Measurements from ENCODE around the gene RHD. TPM values are rescaled to one million over a fixed set of nuclear protein-coding genes. Genes with fewer than 3 reads are reported as not detected.

Gene RHD
- total RNA-seq, 2 experiments from 2014 or later, result not detected

GRCh38 chr1:25347556-25347955 is 75.2 kb downstream of the RHD start:
- ChIA-PET CTCF (ENCODE audit: unreplicated experiment) (no interaction called here), POLR2A (interaction anchor here (0.8 to 1.0 kb wide), 2 partner anchors 8 to 103 kb away, joined by 3 to 4 read pairs; no protein-coding TSS in a partner anchor)
- Histone ChIP-seq H3K4me2 (ENCODE audit: low read length) (no peak overlapping the region), H3K36me3 (ENCODE audit: insufficient read depth, low read length) (peaks cover 86% of the 10 kb centered on the region), H4K20me1 (ENCODE audit: insufficient read depth, low read length) (no peaks in the 10 kb centered on the region), H2AFZ (ENCODE audit: low read length) (no peak overlapping the region), H3K79me2 (ENCODE audit: insufficient read depth, low read depth, low read length) (peaks cover 11% of the 10 kb centered on the region), H3K9me3 (ENCODE audit: low read length) (no peaks in the 10 kb centered on the region), H3K4me1 (ENCODE audit: insufficient read depth, low read length, poor library complexity, severe bottlenecking) (no peaks in the 10 kb centered on the region), H3K27ac (ENCODE audit: low read depth, low read length, poor library complexity, severe bottlenecking) (no peak overlapping the region), H3K4me3 (ENCODE audit: low read depth, low read length, poor library complexity, severe bottlenecking) (no peak overlapping the region), H3K9me2 (ENCODE audit: insufficient read depth, low read length) (no peaks in the 10 kb centered on the region)
- no peak for TF ChIP-seq EZH2phosphoT487 (IDR thresholded peaks at IDR 0.05; ENCODE audit: borderline replicate concordance, low read depth, low read length)
- no peak for TF ChIP-seq CTCF (conservative IDR thresholded peaks at IDR 0.05; ENCODE audit: low read length)
- DNase-seq (ENCODE audit: low spot score), result no peak
- BruUV-seq (replicated peaks), result no TSS peak
- intact Hi-C loops (cut with micrococcal nuclease; ENCODE audit: unreplicated experiment), result no loop called here

GRCh38 chr1:25349606-25350005 is 77.3 kb downstream of the RHD start:
- POLR2A ChIA-PET, result no interaction called here
- CTCF ChIA-PET (ENCODE audit: unreplicated experiment), result no interaction called here
- Histone ChIP-seq H3K36me3 (ENCODE audit: insufficient read depth, low read length) (peaks cover 84% of the 10 kb centered on the region), H3K27ac (ENCODE audit: low read depth, low read length, poor library complexity, severe bottlenecking) (no peak overlapping the region), H3K9me2 (ENCODE audit: insufficient read depth, low read length) (no peaks in the 10 kb centered on the region), H4K20me1 (ENCODE audit: insufficient read depth, low read length) (no peaks in the 10 kb centered on the region), H3K4me2 (ENCODE audit: low read length) (no peak overlapping the region), H3K4me3 (ENCODE audit: low read depth, low read length, poor library complexity, severe bottlenecking) (no peak overlapping the region), H3K4me1 (ENCODE audit: insufficient read depth, low read length, poor library complexity, severe bottlenecking) (no peaks in the 10 kb centered on the region), H3K79me2 (ENCODE audit: insufficient read depth, low read depth, low read length) (no peaks in the 10 kb centered on the region), H3K9me3 (ENCODE audit: low read length) (no peaks in the 10 kb centered on the region), H2AFZ (ENCODE audit: low read length) (no peak overlapping the region)
- BruUV-seq (replicated peaks), result no TSS peak
- intact Hi-C loops (cut with micrococcal nuclease; ENCODE audit: unreplicated experiment), result no loop called here
- TF ChIP-seq EZH2phosphoT487 (IDR thresholded peaks at IDR 0.05; ENCODE audit: borderline replicate concordance, low read depth, low read length) (no peak), CTCF (conservative IDR thresholded peaks at IDR 0.05; ENCODE audit: low read length) (no peak)
- no peak for DNase-seq (ENCODE audit: low spot score)

- H3K9me2 ChIP-seq (ENCODE audit: insufficient read depth, low read length), result no peaks in the 10 kb centered on the region
- intact Hi-C loops (cut with micrococcal nuclease; ENCODE audit: unreplicated experiment), result no loop called here
- H3K4me1 ChIP-seq (ENCODE audit: insufficient read depth, low read length, poor library complexity, severe bottlenecking), result no peaks in the 10 kb centered on the region
- H3K9me3 ChIP-seq (ENCODE audit: low read length), result no peaks in the 10 kb centered on the region
- H3K4me2 ChIP-seq (ENCODE audit: low read length), result no peak overlapping the region
- no peak overlapping the region for H3K27ac ChIP-seq (ENCODE audit: low read depth, low read length, poor library complexity, severe bottlenecking)
- DNase-seq (ENCODE audit: low spot score), result no peak
- no TSS peak for BruUV-seq (replicated peaks)
- H3K36me3 ChIP-seq (ENCODE audit: insufficient read depth, low read length), result peaks cover 88% of the 10 kb centered on the region
- H2AFZ ChIP-seq (ENCODE audit: low read length), result no peak overlapping the region
- TF ChIP-seq EZH2phosphoT487 (IDR thresholded peaks at IDR 0.05; ENCODE audit: borderline replicate concordance, low read depth, low read length) (no peak), CTCF (conservative IDR thresholded peaks at IDR 0.05; ENCODE audit: low read length) (no peak)
- H3K79me2 ChIP-seq (ENCODE audit: insufficient read depth, low read depth, low read length), result no peaks in the 10 kb centered on the region
- H4K20me1 ChIP-seq (ENCODE audit: insufficient read depth, low read length), result no peaks in the 10 kb centered on the region
- no peak overlapping the region for H3K4me3 ChIP-seq (ENCODE audit: low read depth, low read length, poor library complexity, severe bottlenecking)
- ChIA-PET POLR2A (no interaction called here), CTCF (ENCODE audit: unreplicated experiment) (no interaction called here)
These were observed 83.6 kb downstream of the RHD start for GRCh38 chr1:25355841-25356395.
